HG03565 (cell line): ENCODE measurements around the gene FUS.
"Not testable (repeated sequence)": the region's sequence is repeated elsewhere in the genome, so short reads cannot be mapped to it uniquely, and the experiment has no call there.

Experiments used
- ATAC-seq: cut with Tn5 transposase; IDR thresholded peaks from one replicate; pipeline ENCODE4 v1.9.1; 2021; ENCODE audit warnings: mild to moderate bottlenecking, moderate library complexity; ENCODE audit not compliant: unreplicated experiment

The FUS gene

DNA sequence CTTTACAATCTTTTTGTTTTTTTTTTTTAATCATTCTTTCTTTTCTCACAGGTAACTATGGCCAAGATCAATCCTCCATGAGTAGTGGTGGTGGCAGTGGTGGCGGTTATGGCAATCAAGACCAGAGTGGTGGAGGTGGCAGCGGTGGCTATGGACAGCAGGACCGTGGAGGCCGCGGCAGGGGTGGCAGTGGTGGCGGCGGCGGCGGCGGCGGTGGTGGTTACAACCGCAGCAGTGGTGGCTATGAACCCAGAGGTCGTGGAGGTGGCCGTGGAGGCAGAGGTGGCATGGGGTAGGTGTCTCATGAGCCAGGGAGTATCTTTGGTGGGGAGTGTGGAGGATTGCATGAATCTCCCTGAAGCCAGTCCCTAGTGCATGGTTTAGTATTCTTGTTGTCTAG lies 4.9 kb downstream of the FUS start:
- ATAC-seq: no peak

DNA sequence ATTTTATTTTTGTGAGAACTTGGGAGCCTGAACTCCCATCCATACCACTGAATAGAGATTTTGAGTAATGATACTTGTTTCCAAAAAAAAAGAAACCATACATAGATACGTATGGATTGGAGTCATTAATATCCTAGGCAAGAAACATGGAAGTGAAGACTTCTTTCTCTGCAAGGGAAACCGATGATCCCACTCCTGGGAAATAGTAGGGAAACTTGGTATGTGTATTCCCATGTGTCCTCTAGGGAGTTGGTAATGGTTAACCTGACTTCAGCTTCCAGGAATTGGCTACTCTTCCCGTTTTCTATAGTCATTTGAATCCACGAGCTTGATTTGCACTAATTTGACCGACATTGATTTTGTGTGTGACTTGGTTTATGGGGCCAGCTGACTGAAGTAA lies 5.4 kb downstream of the FUS start:
- ATAC-seq: no peak

DNA sequence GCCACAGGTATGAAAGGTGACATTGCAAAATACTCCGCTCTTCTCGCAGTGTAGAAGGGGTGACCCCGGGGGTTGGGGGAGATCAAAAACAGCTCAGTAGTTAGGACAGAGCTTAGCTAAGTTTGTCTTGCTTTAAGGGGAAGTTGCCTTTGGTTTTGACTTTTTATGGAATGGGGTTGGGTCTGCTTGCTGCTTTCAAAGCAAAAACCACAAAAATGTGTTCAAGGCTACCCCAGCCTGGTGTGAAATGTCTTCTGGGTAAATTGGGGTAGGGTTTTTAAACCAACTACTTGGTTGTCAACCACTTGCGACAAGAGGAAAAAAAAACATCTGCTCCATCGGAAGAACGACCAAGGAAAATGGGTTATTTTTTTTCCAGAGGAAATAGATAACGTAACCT lies 6.2 kb downstream of the FUS start:
- ATAC-seq: no peak

DNA sequence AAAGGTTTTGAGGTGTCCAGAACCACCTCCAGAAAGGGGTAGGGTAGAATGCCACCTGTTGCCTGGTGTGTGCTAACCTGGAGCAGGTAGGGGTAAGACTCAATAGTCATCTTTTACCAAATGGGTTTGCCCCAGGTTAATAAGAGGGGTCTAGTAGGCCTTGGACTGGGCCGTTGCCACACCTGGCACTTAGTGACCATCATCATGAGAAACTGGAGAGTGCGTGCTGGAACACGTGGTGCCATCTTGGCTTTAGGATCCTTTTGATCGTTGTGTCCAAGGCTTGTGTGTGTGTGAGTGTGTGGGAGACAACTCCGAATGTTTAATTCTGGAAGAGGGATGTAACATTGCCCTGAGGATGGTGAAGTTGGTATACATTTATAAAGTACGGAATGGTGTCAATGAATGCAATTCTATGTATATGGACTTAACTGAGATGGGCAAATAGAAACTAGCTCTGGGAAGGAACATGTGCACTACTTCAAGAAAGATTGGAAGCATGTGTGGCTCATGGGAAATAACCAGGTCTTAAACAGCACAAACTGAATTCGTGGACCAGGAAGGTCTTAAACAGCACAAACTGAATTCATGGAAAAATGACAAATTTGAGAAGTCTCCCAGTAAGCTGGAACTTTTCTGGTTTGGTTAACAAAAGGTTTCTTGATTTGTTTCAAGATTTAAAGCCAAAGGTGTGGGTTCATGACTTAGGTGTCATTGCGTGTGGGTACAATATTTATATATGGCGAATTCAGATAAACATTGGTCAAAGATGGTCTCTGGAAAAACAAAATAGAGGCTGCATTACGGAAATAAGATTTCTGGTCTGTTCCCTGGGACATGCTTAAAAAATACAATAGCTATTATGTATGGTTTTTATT lies 7.2 kb downstream of the FUS start:
- no peak for ATAC-seq

DNA sequence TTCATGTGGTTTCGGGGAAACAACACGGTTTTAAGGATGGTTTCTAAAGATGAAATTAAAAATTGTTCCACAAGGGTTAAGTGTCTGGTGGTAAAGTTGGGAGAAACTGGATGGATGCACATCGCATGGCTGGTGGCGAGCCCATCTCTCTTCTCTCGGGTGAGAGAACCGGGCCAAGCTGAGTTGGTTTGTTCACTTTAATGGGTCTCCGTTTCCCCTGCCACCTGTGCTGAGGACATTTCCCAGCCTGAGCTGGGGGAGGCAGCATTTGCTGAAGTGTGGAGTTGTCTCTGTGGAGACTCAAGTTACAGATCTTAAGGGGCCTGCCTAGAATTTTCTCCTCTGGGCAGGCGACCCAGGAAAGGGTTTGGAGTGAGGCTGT lies 7.9 kb downstream of the FUS start:
- no peak for ATAC-seq

DNA sequence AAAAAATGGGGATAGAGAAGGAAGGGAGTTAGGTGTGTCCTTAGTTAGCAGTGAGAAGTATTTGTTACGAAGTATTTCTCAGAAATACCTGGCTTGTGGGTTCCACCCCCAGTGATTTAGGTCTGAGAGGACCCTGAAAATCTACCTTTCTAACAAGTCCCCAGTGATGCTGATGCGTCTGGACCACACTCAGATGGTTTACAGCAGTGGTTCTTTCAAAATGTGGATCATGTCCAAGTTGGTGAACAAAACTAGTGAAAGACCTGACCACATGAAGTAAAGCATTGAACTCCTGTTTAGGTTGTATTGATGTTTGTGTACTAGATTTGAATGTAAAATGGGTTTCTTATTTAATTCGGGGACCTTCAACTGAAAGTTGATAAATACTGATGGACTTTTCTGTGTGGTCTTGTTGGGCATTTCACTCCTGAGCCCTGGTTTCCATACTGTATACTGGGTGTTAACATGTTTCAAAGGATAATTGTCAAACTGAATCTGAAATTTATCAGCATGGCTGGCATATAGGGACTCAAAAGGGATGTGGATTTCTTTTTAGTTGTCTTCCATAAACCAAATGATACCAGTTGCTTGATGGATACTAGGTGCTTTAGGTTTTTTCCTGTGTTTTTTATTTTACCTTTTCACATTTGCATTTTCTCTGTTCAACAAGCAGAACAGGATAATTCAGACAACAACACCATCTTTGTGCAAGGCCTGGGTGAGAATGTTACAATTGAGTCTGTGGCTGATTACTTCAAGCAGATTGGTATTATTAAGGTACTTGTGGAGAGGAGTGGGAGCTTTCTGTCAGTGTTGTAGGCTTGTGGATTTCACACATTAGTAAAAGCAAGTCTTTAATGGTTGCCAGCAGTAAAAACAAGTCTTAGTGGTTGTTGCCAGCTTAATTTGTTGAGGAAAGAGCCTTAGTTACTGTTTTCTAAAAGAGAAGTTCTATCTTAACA lies 8.8 kb downstream of the FUS start:
- no peak for ATAC-seq

DNA sequence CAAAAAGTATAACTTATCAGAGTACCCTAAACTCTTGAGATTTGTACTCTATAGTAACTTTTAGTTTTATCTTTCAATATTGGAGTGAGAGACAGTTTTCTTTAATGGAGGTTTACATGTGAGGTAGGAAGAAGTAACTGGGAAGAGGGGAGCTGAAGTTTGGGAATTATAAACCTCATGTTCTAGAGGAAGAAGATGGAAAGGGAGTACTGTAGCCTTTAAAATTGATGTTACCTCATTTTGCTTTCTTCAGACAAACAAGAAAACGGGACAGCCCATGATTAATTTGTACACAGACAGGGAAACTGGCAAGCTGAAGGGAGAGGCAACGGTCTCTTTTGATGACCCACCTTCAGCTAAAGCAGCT lies 9.5 kb downstream of the FUS start:
- ATAC-seq: no peak

DNA sequence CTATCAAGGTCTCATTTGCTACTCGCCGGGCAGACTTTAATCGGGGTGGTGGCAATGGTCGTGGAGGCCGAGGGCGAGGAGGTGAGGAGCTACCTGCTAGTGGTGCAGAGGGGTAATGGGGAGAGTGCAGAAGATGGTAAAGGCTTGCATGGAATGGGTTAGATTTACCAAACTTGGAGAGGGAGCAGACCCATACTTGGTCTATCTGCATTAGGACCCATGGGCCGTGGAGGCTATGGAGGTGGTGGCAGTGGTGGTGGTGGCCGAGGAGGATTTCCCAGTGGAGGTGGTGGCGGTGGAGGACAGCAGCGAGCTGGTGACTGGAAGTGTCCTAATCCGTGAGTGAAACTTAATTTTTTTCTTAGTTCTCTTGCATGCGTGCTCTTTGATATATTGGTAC lies 10.1 kb downstream of the FUS start:
- ATAC-seq: no peak

DNA sequence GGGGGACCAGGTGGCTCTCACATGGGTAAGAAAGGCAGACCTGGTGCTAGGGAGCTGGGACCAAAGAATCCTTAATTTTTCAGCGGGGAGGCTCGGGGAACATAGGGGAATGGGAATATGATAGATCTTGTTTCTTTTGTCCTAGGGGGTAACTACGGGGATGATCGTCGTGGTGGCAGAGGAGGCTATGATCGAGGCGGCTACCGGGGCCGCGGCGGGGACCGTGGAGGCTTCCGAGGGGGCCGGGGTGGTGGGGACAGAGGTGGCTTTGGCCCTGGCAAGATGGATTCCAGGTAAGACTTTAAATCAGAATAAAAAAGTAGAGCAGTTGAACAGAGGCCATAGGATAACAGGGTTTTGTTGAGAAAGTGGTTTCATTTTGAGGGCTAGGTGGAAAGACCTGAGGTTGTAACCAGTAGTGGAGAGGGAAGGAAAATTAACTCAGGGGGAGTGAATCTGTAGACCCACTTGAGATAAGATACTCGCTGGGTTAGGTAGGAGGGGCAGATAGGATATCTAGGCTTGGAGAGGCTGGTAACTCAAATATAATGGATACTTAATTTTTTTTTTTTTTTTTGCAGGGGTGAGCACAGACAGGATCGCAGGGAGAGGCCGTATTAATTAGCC lies 11.0 kb downstream of the FUS start:
- no peak for ATAC-seq

DNA sequence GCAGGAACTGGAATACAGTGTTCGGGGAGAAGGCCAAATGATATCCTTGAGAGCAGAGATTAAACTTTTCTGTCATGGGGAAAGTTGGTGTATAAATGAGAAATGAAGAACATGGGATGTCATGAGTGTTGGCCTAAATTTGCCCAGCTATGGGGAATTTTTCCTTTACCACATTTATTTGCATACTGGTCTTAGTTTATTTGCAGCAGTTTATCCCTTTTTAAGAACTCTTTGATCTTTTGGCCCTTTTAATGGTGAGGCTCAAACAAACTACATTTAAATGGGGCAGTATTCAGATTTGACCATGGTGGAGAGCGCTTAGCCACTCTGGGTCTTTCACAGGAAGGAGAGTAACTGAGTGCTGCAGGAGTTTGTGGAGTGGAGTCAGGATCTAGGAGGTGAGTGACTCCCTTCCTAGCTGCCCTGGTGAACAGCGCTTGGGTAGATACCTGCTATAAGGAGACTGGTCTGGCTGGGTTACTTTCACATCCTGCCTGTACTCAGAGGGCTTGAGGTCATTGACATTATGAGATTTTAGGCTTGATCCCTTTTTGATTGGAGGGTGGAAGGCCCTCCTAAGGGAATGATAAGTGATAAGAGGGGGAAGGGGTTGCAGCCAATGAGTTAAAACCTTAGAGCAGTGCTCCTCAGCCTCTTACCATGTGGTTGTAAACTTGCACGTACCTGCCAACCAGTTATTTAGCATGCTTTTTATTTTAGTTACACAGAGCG lies 11.9 kb downstream of the FUS start:
- ATAC-seq: no peak

DNA sequence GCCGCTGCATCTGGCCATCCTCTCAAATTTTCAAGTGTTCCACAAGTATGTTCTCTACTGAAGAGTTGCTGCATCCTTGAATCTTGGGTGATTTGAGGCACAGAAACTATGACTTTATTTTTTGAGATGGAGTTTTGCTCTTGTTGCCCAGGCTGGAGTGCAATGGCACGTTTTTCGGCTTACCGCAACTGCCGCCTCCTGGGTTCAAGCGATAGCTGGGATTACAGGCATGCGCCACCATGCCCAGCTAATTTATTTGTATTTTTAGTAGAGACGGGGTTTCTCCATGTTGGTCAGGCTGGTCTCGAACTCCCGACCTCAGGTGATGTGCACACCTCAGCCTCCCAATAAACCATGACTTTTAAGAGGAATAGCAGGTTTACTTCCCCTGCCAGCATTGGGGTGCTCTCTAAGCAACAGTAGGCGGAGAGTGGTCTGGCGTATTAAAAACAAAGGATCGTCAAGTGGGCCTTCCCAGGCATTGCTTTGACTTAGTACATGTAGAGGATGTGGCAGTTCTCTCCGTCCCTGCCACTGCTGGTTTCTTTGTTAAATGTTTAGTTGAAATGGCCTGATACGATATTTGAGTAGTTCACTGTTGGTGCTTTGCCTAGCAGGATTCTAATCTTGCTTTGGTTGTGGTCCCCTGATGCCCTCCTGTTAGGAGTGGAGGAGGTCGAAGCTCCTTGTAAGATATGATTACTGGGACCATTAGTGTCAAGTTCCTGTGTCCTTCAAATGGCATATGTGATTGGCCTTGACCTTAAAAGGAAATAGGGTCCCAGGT lies 13.1 kb downstream of the FUS start:
- no peak for ATAC-seq

DNA sequence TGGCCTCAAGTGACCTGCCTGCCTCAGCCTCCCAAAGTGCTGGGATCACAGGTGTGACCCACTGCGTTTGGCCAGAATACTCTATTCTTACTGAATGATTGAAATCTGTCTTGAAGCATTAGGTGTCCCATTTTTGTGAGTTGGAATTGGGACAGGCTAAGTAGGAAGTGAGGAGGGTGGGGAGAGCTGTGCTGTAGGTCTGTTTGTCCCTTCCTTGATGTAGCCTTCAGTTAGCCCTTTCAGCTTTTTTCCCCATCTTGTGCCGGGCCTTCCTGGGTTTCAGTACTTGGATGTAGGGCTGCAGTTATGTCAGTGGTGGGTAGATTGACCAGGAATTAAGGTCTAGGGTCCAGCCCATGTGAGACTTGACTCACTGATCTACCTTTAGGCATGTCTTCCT lies 13.9 kb downstream of the FUS start:
- ATAC-seq: no peak

DNA sequence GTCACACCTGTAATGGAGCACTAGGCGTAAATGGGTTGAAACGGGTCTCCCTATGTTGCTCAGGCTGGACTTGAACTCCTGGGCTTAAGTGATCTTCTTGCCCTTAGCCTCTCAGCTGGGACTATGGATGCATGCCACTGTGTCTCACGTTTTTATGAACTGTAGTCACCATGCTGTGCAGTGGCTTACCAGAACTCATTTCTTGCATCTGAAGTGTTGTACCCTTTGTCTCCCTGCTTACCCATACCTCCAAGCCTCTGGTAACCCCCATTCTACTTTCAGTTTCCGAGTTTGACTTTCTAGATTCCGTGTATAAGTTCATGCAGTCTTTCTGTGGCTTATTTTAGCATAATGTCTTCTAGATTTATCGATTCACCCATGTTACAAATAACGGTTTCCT lies 15.0 kb downstream of the FUS start:
- ATAC-seq: no peak

DNA sequence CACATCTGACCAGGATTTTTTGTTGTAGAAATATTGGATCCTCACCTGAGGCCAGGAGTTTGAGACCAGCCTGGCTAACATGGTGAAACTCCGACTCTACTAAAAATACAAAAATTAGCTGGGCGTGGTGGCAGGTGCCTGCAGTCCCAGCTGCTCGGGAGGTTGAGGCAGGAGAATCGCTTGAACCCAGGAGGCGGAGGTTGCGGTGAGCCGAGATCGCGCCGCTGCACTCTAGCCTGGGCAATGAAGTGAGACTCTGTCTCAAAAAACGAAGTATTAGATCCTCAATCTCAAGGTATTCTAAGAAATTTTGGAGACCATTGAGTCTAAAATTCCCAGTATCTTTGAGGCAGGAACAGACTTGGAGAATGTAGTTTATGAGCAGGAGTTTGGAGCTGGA lies 15.9 kb downstream of the FUS start:
- ATAC-seq: not testable (repeated sequence)

DNA sequence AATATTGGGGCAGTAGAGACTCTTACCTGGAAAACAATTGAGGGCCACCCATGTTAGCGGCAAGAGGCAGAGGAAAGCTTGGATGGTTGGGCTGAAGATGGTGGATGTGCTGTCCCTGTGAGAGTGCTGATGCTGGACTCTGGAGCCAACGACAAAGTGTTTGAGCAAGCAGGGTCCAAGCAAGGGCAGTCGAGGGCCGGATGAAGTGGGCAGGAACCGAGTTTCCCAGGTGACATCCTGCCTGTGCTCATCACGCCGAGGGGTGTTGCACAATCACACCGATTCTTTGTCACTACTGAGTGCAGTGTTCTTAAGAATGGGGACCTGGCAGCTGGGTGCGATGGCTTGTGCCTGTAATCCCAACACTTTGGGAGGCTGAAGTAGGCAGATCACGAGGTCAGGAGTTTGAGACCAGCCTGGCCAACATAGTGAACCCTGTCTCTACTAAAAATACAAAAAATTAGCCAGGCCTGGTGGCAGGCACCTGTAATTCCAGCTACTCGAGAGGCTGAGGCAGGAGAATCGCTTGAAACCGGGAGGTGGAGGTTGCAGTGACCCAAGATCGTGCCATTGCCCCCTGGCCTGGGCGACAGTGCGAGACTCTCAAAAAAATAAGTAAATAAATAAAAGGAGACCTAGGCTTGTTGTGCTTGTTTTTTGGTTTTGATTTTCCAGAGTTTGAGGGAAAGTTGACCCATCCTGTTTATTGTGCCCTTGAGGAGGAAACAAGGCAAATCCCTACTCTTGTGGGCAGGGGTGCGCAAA lies 16.6 kb downstream of the FUS start:
- no peak for ATAC-seq

DNA sequence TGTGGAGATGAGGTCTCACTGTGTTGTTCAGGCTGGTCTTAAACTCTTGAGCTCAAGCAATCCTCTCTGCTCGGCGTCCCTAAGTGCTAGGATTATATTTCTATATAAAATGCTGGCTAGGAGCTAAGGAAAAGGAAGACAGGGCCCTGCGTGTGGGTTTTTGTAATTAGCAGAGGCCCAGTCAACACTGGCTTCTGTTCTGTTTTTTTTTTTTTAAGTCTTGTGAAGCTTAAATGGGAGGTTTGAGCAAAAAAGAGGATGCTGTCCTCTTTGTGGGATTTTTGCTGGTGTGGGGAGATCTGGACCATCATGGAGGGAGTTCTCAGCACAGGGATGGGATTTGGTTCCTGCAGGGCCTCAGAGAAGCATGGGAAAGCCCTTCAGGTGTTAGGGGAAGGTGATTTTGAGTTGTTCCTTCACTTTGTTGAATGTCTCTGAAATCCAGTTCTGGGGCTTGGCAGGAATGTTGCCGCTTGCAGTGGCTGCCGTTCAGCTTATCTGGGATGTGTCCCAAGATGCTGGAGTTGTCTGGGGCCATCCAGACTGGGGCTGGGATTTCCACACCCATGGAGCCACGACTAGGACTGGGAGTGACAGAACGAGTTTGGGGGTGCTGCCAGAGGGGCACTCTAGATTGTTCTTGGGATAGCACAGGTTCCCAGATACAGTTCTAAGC lies 18.4 kb downstream of the FUS start:
- ATAC-seq: no peak

DNA sequence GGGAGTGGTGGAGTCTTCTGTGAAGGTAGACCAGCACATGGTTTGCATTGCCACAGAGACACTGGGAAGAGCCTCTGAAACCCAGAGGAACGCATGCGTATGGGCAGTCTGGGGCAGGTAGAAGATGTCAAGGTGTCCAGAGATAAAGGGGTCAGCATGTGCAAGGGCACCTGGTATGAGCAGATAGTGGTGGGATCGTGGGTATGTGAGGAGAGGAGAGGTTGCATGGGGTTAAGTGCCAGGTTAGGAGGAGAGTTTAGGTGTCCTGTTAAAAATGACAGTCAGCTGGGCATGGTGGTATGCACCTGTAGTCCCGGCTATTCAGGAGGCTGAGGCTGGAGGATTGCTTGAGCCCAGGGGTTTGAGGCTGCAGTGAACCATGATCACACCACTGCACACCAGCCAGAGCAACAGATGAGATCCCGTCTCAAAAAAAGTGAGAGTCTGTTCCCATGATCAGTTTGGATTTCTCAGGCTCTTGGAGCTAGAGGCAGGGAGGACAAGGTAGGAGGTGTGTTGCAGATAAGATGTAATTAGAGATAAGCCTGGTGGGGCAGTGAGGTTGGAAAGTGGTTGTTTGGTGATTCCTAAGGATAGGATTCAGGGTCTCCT lies 19.6 kb downstream of the FUS start:
- ATAC-seq: no peak

DNA sequence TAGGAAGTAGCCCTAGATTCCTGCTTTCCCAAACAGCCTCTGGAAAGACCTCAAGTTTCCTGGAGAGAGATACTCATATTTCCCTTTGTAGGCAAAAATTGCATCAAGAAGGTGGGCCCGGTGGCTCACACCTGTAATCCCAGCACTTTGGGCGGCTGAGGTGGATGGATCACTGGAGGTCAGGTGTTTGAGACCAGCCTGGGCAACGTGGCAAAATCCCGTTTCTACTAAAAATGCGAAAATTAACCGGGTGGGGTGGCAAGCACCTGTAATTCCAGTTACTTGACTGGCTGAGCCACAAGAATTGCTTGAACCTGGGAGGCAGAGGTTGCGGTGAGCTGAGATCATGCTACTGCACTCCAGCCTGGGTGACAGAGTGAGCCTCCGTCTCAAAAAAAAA lies 20.2 kb downstream of the FUS start:
- not testable (repeated sequence) for ATAC-seq
